Measurements from ENCODE around the gene NNT.

- TF ChIP-seq POLR2AphosphoS5 (IDR thresholded peaks at IDR 0.05; ENCODE audit: insufficient read depth in 1 of 2, low read depth in 1 of 2) (no peak), CTCF (IDR thresholded peaks at IDR 0.05) (no peak)
Observed at GRCh38 chr5:43634621-43635020, 31.6 kb downstream of the NNT start.
